HEK293 (cell line): Measurements from ENCODE around the gene MRPL34.

ENCODE experiments used
- CTCF ChIA-PET: fragments of 350-600 bp; formaldehyde crosslinking; extraction: SDS; loops from one replicate; lab custom pipeline; 2021; ENCODE audit warnings: antibody characterized with exemption; lab: Yijun Ruan, JAX
- POLR2A ChIA-PET: fragments of 300-600 bp; formaldehyde crosslinking; extraction: SDS; loops from one replicate; lab custom pipeline; 2020; ENCODE audit warnings: antibody characterized with exemption, inconsistent platforms; lab: Yijun Ruan, JAX
- H3K27ac ChIP-seq: fragments of 200-500 bp; sonication (Bioruptor generic); 2 replicates; pipeline ENCODE4 v1.5.1; 2014; ENCODE audit warnings: low read depth, low read length, control low read depth, inconsistent platforms; ENCODE audit errors: extremely low read depth
- H3K36me3 ChIP-seq, 2 experiments: fragments of 200-500 bp in 1 of 2; sonication (Bioruptor generic) in 1 of 2; 1 replicate in 1 of 2; 2 replicates in 1 of 2; pipeline ENCODE4 v1.5.1; 2014 to 2017; ENCODE audit warnings: inconsistent platforms in 2 of 2, low read length in 2 of 2; ENCODE audit not compliant: control insufficient read depth in 2 of 2, insufficient read depth in 1 of 2
- H3K4me1 ChIP-seq: fragments of 200-500 bp; sonication (Bioruptor generic); 2 replicates; pipeline ENCODE4 v1.5.1; 2014; ENCODE audit warnings: mild to moderate bottlenecking, low read length, inconsistent platforms; ENCODE audit not compliant: control insufficient read depth, insufficient read depth
- H3K4me3 ChIP-seq: 2 replicates; pipeline ENCODE4 v1.5.1; 2011; ENCODE audit warnings: low read depth, mild to moderate bottlenecking, control low read depth, low read length, moderate library complexity
- H3K9me3 ChIP-seq: fragments of 200-500 bp; sonication (Bioruptor generic); 2 replicates; pipeline ENCODE4 v1.5.1; 2014; ENCODE audit warnings: low read depth, low read length, inconsistent platforms; ENCODE audit not compliant: control insufficient read depth, insufficient read depth
- BCL11A ChIP-seq: fragments of 450-650 bp; formaldehyde crosslinking; IDR thresholded peaks from 2 replicates; pipeline ENCODE4 v1.5.1; 2016; ENCODE audit warnings: low read depth, missing biosample characterization, missing genetic modification characterization
- GLIS2 ChIP-seq: fragments of 450-650 bp; formaldehyde crosslinking; IDR thresholded peaks from 2 replicates; pipeline ENCODE4 v1.5.1; 2016; ENCODE audit warnings: missing biosample characterization, missing genetic modification characterization
- IKZF3 ChIP-seq: fragments of 450-650 bp; IDR thresholded peaks from 2 replicates; pipeline ENCODE4 v1.5.0; 2018; ENCODE audit warnings: missing biosample characterization, mild to moderate bottlenecking, missing genetic modification characterization, moderate library complexity
- KLF1 ChIP-seq: fragments of 450-650 bp; formaldehyde crosslinking; IDR thresholded peaks from 2 replicates; pipeline ENCODE4 v1.5.1; 2016; ENCODE audit warnings: missing biosample characterization, missing genetic modification characterization
- SCRT1 ChIP-seq: fragments of 450-650 bp; formaldehyde crosslinking; IDR thresholded peaks from 2 replicates; pipeline ENCODE4 v1.5.1; 2016; ENCODE audit warnings: missing biosample characterization, missing genetic modification characterization, borderline replicate concordance
- SCRT2 ChIP-seq: fragments of 450-650 bp; formaldehyde crosslinking; IDR thresholded peaks from 2 replicates; pipeline ENCODE4 v1.5.1; 2016; ENCODE audit warnings: missing biosample characterization, missing genetic modification characterization
- TRIM28 ChIP-seq: IDR thresholded peaks from 2 replicates; pipeline ENCODE4 v1.6.1; 2011; ENCODE audit warnings: low read length, control low read depth, borderline replicate concordance
- ZBTB17 ChIP-seq: fragments of 450-650 bp; formaldehyde crosslinking; IDR thresholded peaks from 2 replicates; pipeline ENCODE4 v1.5.1; 2016; ENCODE audit warnings: missing biosample characterization, missing genetic modification characterization
- ZNF16 ChIP-seq: fragments of 450-650 bp; formaldehyde crosslinking; IDR thresholded peaks from 2 replicates; pipeline ENCODE4 v1.5.1; 2016; ENCODE audit warnings: low read depth, missing biosample characterization, missing genetic modification characterization
- ZNF2 ChIP-seq: fragments of 450-650 bp; formaldehyde crosslinking; IDR thresholded peaks from 2 replicates; pipeline ENCODE4 v1.5.1; 2016; ENCODE audit warnings: missing biosample characterization, missing genetic modification characterization
- ZNF561 ChIP-seq: fragments of 450-650 bp; IDR thresholded peaks from 2 replicates; pipeline ENCODE4 v1.5.1; 2018; ENCODE audit warnings: missing biosample characterization, missing genetic modification characterization, borderline replicate concordance
- ZNF629 ChIP-seq: fragments of 450-650 bp; formaldehyde crosslinking; IDR thresholded peaks from 2 replicates; pipeline ENCODE4 v1.5.1; 2017; ENCODE audit warnings: missing biosample characterization, missing genetic modification characterization
- ZNF76 ChIP-seq: fragments of 450-650 bp; formaldehyde crosslinking; IDR thresholded peaks from 2 replicates; pipeline ENCODE4; 2016; ENCODE audit warnings: low read depth, missing biosample characterization, missing genetic modification characterization, borderline replicate concordance
- ZNF768 ChIP-seq: fragments of 450-650 bp; formaldehyde crosslinking; IDR thresholded peaks from 2 replicates; pipeline ENCODE4 v1.5.1; 2018; ENCODE audit warnings: missing biosample characterization, mild to moderate bottlenecking, missing genetic modification characterization
- ZNF843 ChIP-seq: fragments of 450-650 bp; formaldehyde crosslinking; IDR thresholded peaks from 2 replicates; pipeline ENCODE4 v1.5.1; 2016; ENCODE audit warnings: missing biosample characterization, missing genetic modification characterization
- TF ChIP-seq, protein P1 (sequence below): fragments of 450-650 bp; formaldehyde crosslinking; IDR thresholded peaks from 2 replicates; pipeline ENCODE4 v1.5.1; 2017; ENCODE audit warnings: missing biosample characterization, missing genetic modification characterization
- TF ChIP-seq, protein P2 (sequence below): fragments of 450-650 bp; formaldehyde crosslinking; IDR thresholded peaks from 2 replicates; pipeline ENCODE4 v1.5.1; 2017; ENCODE audit warnings: missing biosample characterization, missing genetic modification characterization
- TF ChIP-seq, protein P3 (sequence below): fragments of 450-650 bp; formaldehyde crosslinking; IDR thresholded peaks from 2 replicates; pipeline ENCODE4 v1.5.1; 2016; ENCODE audit warnings: missing biosample characterization, missing genetic modification characterization
- TF ChIP-seq, protein P4 (sequence below): fragments of 450-650 bp; formaldehyde crosslinking; IDR thresholded peaks from 2 replicates; pipeline ENCODE4 v1.5.1; 2016; ENCODE audit warnings: missing biosample characterization, missing genetic modification characterization
- TF ChIP-seq, protein P5 (sequence below): fragments of 450-650 bp; formaldehyde crosslinking; IDR thresholded peaks from 2 replicates; pipeline ENCODE4 v1.5.1; 2016; ENCODE audit warnings: missing biosample characterization, missing genetic modification characterization
- TF ChIP-seq, protein P6 (sequence below): fragments of 450-650 bp; formaldehyde crosslinking; IDR thresholded peaks from 2 replicates; pipeline ENCODE4 v1.5.1; 2016; ENCODE audit warnings: missing biosample characterization, missing genetic modification characterization
- TF ChIP-seq, protein P7 (sequence below): sonication (generic); formaldehyde crosslinking; IDR thresholded peaks from 2 replicates; pipeline ENCODE4 v1.8.1; 2022; ENCODE audit warnings: mild to moderate bottlenecking, moderate library complexity, missing genetic modification reagents

The MRPL34 gene

DNA sequence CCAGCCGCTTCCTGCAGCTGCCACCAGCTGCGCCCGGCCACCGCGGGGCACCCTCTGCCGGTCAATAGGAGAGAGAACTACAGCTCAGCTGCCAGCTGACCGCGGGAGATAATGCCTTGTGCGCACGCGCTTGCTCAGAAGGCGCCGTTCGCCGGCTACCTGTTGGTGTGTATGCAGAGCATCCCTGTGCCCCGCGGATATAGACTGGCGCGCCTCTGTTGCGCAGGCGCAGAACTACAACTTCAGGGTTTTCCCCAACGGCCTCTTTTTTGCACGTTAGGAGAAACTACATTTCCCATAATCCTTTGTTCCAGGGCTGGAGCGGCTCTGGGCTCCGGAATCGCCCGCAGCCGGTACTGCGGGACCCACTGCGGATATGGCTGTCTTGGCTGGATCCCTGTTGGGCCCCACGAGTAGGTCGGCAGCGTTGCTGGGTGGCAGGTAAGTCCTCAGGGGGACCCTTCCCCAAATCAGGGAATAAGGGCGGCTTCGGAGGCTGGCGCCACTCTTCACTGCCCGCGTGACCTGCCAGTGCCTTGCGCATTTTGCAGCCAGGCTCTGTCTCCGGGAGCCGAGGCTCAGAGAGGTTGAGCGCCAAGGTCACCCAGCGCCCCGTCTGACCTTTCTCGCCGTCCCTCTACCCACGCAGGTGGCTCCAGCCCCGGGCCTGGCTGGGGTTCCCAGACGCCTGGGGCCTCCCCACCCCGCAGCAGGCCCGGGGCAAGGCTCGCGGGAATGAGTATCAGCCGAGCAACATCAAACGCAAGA, at the start of gene MRPL34:
Gene MRPL34 (plus strand): TSS at position 356 of the 768 bp plus-strand sequence. CDS start 21 bp downstream, at position 377.
- Histone ChIP-seq H3K27ac (peak within 1 kb of the TSS; percentile 76), H3K4me1 (peaks cover 3% of the 10 kb centered on the region), H3K4me3 (peak within 1 kb of the TSS; percentile 83), H3K9me3 (no peaks in the 10 kb centered on the region), H3K36me3 (peaks cover 0 to 11% of the 10 kb centered on the region in 2 experiments; a peak in 1 of 3 replicates)
- ChIA-PET CTCF (interaction anchor here (0.5 to 1.7 kb wide), 17 partner anchors 9 to 968 kb away, joined by 3 to 9 read pairs (median 4); partner anchors contain the start of genes ANO8 and IQCN), POLR2A (interaction anchor here (0.5 to 2.8 kb wide), 20 partner anchors 9 to 1012 kb away, joined by 3 to 28 read pairs (median 4); partner anchors contain the start of genes ANO8, BABAM1, NR2F6 and USE1)
- TF ChIP-seq BCL11A (tag by site-specific recombination) (0 out of 2 replicates have a peak, but pooled peaks have one; percentile 65), IKZF3 (tag by site-specific recombination) (no peak), SCRT2 (tag by site-specific recombination) (peak; percentile 100), KLF1 (0 out of 2 replicates have a peak, but pooled peaks have one; percentile 54), ZNF76 (peak; percentile 94), ZNF843 (peak; percentile 82; the same call in 1 of the 2 replicates), ZBTB17 (tag by site-specific recombination) (peak; percentile 96), TRIM28 (no peak), ZNF768 (peak; percentile 98; the same call in 1 of the 2 replicates), ZNF16 (tag by site-specific recombination) (no peak), ZNF2 (tag by site-specific recombination) (0 out of 2 replicates have a peak, but pooled peaks have one; percentile 52), ZNF629 (tag by site-specific recombination) (peak; percentile 61; the same call in 1 of the 2 replicates), ZNF561 (tag by site-specific recombination) (peak; percentile 80), SCRT1 (tag by site-specific recombination) (peak; percentile 96), GLIS2 (tag by site-specific recombination) (peak; percentile 9)
- TF ChIP-seq, protein P1, sequence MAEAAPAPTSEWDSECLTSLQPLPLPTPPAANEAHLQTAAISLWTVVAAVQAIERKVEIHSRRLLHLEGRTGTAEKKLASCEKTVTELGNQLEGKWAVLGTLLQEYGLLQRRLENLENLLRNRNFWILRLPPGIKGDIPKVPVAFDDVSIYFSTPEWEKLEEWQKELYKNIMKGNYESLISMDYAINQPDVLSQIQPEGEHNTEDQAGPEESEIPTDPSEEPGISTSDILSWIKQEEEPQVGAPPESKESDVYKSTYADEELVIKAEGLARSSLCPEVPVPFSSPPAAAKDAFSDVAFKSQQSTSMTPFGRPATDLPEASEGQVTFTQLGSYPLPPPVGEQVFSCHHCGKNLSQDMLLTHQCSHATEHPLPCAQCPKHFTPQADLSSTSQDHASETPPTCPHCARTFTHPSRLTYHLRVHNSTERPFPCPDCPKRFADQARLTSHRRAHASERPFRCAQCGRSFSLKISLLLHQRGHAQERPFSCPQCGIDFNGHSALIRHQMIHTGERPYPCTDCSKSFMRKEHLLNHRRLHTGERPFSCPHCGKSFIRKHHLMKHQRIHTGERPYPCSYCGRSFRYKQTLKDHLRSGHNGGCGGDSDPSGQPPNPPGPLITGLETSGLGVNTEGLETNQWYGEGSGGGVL = no peak
- TF ChIP-seq, protein P2, sequence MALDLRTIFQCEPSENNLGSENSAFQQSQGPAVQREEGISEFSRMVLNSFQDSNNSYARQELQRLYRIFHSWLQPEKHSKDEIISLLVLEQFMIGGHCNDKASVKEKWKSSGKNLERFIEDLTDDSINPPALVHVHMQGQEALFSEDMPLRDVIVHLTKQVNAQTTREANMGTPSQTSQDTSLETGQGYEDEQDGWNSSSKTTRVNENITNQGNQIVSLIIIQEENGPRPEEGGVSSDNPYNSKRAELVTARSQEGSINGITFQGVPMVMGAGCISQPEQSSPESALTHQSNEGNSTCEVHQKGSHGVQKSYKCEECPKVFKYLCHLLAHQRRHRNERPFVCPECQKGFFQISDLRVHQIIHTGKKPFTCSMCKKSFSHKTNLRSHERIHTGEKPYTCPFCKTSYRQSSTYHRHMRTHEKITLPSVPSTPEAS (tag by site-specific recombination) = no peak
- TF ChIP-seq, protein P3, sequence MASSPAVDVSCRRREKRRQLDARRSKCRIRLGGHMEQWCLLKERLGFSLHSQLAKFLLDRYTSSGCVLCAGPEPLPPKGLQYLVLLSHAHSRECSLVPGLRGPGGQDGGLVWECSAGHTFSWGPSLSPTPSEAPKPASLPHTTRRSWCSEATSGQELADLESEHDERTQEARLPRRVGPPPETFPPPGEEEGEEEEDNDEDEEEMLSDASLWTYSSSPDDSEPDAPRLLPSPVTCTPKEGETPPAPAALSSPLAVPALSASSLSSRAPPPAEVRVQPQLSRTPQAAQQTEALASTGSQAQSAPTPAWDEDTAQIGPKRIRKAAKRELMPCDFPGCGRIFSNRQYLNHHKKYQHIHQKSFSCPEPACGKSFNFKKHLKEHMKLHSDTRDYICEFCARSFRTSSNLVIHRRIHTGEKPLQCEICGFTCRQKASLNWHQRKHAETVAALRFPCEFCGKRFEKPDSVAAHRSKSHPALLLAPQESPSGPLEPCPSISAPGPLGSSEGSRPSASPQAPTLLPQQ (tag by site-specific recombination) = peak; percentile 99
- TF ChIP-seq, protein P4, sequence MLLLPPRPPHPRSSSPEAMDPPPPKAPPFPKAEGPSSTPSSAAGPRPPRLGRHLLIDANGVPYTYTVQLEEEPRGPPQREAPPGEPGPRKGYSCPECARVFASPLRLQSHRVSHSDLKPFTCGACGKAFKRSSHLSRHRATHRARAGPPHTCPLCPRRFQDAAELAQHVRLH (tag by site-specific recombination) = no peak; the same call in 1 of the 2 replicates
- TF ChIP-seq, protein P5, sequence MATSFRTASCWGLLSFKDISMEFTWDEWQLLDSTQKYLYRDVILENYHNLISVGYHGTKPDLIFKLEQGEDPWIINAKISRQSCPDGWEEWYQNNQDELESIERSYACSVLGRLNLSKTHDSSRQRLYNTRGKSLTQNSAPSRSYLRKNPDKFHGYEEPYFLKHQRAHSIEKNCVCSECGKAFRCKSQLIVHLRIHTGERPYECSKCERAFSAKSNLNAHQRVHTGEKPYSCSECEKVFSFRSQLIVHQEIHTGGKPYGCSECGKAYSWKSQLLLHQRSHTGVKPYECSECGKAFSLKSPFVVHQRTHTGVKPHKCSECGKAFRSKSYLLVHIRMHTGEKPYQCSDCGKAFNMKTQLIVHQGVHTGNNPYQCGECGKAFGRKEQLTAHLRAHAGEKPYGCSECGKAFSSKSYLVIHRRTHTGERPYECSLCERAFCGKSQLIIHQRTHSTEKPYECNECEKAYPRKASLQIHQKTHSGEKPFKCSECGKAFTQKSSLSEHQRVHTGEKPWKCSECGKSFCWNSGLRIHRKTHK (tag by site-specific recombination) = no peak
- TF ChIP-seq, protein P6, sequence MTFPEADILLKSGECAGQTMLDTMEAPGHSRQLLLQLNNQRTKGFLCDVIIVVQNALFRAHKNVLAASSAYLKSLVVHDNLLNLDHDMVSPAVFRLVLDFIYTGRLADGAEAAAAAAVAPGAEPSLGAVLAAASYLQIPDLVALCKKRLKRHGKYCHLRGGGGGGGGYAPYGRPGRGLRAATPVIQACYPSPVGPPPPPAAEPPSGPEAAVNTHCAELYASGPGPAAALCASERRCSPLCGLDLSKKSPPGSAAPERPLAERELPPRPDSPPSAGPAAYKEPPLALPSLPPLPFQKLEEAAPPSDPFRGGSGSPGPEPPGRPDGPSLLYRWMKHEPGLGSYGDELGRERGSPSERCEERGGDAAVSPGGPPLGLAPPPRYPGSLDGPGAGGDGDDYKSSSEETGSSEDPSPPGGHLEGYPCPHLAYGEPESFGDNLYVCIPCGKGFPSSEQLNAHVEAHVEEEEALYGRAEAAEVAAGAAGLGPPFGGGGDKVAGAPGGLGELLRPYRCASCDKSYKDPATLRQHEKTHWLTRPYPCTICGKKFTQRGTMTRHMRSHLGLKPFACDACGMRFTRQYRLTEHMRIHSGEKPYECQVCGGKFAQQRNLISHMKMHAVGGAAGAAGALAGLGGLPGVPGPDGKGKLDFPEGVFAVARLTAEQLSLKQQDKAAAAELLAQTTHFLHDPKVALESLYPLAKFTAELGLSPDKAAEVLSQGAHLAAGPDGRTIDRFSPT (tag by site-specific recombination) = peak; percentile 99; the same call in 1 of the 2 replicates
- TF ChIP-seq, protein P7, sequence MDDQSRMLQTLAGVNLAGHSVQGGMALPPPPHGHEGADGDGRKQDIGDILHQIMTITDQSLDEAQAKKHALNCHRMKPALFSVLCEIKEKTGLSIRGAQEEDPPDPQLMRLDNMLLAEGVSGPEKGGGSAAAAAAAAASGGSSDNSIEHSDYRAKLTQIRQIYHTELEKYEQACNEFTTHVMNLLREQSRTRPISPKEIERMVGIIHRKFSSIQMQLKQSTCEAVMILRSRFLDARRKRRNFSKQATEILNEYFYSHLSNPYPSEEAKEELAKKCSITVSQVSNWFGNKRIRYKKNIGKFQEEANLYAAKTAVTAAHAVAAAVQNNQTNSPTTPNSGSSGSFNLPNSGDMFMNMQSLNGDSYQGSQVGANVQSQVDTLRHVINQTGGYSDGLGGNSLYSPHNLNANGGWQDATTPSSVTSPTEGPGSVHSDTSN (CRISPR knock-in tag) = 0 out of 2 replicates have a peak, but pooled peaks have one; percentile 39
